GM21786 (cell line): ENCODE results near the gene ZNF155.
"Not testable (repeated sequence)": the region's sequence is repeated elsewhere in the genome, so short reads cannot be mapped to it uniquely, and the experiment has no call there.

Experiments
- ATAC-seq: cut with Tn5 transposase; IDR thresholded peaks from one replicate; pipeline ENCODE4 v1.9.1; 2021; ENCODE audit not compliant: unreplicated experiment

The ZNF155 gene

GRCh38 chr19:43983912-43984686 lies at the start of gene ZNF155:
Gene ZNF155 (plus strand): TSS chr19:43984188. CDS start chr19:43988544, 4,356 bp downstream.
- ATAC-seq: peak; percentile 78

DNA sequence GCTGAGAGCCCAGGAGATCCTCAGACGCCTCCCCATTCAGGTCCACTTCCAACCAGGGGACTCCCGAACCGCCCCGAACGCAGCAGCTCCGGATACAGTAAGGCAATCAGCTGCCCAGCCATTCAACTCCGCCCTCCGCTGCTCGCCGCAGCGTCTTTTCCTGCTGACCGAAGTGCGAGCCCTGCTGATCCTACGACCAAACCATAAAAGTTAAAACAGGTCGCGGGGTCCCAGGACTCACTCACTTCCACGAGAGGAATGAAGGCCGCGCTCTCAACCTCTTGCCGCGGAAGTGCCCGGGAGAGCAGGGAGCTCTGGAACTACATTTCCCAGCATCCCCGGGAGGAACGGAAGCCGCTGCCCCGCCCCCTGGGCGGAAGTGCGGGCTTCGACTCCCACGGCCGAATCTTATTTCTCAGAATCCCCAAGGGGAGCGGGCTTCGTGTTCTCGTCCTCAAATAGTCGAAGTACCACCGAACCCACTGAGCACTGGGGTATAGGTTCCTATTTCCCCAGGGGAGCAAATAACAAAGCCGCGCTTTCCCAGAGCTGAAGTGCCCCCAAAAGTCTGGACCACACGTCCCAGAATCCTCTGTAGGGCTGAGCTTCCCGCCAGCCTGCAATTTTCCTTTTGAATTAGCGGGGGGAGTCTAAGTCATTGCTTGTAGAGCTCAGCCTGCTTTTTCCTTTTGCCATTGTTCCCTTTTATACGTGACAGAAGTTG lies 48.8 kb upstream of the ZNF155 start, which contains the start of gene ZNF45:
ZNF45 (minus strand) TSS at position 298 of the 724 bp plus-strand sequence. CDS start 13,097 bp downstream, outside the sequence.
- ATAC-seq: peak; percentile 87

DNA sequence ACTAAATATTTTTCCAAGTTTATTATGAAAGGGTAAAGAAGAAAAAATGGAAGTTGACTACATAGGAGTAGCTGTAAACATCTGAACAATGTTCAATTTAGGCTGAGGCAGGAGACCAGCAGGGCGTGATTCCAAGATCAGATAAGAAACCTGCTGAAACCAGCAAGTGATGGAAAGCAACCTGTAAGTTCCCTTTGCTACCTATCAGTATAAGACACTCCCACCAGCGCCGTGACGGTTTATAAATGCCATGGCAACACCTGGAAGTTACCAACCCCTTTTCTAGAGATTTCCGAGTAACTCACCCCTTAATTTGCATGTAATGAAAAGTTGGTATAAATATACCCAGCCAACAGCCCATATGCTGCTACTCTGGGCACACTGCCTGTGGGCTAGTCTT lies 47.8 kb upstream of the ZNF155 start:
- ATAC-seq: no peak

- ATAC-seq: no peak
Measured at GRCh38 chr19:43939557-43940260, 44.3 kb upstream of the ZNF155 start.

DNA sequence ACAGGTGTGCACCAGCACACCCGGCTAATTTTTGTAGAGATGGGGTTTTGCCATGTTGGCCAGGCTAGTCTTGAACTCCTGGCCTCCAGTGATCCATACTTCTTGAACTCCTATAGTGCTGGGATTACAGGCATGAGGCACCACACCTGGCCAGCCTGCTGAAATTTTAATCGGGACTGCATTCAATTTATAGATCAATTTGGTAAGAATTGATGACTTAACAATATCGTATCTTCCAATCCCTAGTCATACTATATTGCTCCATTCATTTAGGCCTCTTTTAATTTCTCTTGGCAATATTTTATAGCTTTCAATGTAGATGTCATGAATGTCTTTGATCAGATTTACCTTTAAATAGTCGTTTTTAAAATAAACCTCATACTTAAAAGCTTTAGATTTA lies 43.3 kb upstream of the ZNF155 start:
- ATAC-seq: no peak

GRCh38 chr19:43941209-43941608 lies 42.8 kb upstream of the ZNF155 start:
- ATAC-seq: no peak

DNA sequence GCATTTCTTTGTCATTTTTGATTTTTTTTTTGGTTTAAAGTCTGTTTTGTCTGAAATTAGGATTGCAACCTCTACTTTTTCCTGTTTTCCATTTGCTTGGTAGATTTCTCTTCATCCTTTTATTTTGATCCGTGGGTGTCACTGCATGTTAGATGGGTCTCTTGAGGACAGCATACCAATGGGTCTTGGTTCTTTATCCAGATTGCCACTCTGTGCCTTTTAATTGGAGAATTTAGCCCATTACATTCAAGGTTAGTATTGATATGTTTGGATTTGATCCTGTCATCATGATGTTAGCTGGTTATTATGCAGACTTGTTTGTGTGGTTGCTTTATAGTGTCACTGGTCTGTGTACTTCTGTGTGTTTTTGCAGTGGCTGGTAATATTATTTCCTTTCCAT lies 36.6 kb upstream of the ZNF155 start:
- ATAC-seq: not testable (repeated sequence)

GRCh38 chr19:43949803-43950202 lies 34.2 kb upstream of the ZNF155 start:
- ATAC-seq: not testable (repeated sequence)

DNA sequence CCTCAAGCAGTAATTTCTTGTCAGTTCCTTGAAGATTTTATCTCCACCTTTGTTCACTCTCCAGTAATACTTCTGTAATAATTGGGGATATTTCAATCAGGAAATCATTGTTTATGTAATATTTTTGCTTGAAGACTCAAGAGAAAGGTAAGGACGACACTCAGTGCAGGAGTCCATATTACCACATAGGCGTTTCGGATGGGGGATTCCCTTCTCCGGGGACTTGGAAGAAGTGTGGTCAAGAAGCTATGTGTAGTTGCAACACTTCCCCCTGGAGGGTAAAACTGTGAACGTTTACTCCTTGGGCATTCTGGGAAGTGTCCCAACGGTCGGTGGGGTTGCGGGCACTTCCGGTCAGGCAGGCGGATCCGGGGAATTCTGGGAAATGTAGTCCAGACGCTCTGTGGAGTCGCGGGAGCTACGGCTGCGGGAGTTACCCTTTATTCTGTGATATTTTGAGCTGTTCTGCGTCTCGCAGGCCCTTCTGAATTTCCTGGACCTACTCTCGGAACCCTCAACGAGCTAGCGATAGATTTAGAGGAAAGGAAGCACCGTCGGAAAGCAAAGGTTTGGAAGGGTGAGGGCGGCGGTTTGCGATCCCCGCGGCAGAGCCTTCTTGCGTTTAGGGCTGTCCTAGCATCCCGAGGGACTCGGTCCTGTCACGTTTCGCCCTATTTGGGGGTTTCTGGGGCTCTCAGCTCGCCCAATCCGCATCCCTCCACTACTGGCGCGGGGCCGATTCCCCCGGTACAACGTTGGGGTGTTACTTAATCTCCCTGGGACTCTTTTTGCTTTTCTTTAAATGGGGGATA lies 32.9 kb upstream of the ZNF155 start, which contains the start of gene ZNF221:
ZNF221 (plus strand) TSS at position 395 of the 812 bp plus-strand sequence. CDS start 11,499 bp downstream, outside the sequence.
- peak; percentile 82 for ATAC-seq

- ATAC-seq: no peak
Measured at GRCh38 chr19:43956827-43957226, 27.2 kb upstream of the ZNF155 start.

- ATAC-seq: no peak
Measured at GRCh38 chr19:43957891-43958290, 26.1 kb upstream of the ZNF155 start.

DNA sequence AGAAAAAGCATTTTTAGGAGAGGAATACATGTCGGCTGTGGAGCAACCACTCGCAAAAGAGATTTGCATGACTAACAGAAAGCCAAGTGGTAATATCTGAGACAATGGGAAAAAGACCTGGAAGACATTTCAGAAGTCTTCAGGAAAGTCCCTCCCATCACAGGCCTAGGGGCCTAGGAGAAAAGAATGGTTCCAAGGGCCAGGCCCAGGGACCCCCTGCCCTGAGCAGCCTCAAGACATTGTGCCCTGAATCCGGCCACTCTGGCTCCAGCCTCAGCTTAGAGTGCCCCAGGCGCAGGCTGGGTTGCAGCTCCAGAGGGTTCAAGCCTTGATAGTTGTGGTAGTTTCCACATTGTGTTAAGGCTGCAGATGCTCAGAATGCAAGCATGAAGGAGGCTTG lies 23.6 kb upstream of the ZNF155 start:
- no peak for ATAC-seq

DNA sequence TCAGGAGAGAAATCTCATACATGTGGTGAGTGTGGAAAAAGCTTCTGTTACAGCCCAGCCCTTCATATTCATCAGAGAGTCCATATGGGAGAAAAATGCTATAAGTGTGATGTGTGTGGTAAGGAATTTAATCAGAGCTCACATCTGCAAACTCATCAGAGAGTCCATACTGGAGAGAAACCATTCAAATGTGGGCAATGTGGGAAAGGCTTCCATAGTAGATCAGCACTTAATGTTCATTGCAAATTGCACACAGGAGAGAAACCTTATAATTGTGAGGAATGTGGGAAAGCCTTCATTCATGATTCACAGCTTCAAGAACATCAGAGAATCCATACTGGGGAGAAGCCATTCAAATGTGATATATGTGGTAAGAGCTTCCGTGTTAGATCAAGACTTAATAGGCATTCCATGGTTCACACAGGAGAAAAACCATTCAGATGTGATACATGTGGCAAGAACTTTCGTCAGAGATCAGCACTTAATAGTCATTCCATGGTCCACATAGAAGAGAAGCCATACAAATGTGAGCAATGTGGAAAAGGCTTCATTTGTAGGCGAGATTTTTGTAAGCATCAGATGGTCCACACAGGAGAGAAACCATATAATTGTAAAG lies 17.8 kb upstream of the ZNF155 start:
- ATAC-seq: no peak

DNA sequence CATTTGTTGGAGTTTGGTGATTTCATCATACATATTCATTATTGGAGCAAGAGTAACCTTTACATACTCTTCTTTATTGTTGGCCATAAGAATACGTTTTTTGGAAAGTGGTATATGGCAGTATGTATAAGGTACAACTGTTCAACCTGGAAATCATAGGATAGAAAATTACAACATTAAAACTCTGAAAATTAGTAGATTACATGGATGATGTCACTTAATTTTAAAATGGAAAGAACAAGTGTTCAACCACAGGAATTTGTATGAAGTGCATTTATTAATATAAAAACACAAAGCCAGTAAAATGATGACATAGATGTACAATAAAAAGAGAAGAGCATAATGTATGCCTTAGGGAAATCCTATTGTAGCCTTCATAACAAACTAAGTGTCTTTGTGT lies 7.3 kb upstream of the ZNF155 start:
- ATAC-seq: no peak

- no peak for ATAC-seq
Measured at GRCh38 chr19:43983544-43983911, 460 bp upstream of the ZNF155 start.

DNA sequence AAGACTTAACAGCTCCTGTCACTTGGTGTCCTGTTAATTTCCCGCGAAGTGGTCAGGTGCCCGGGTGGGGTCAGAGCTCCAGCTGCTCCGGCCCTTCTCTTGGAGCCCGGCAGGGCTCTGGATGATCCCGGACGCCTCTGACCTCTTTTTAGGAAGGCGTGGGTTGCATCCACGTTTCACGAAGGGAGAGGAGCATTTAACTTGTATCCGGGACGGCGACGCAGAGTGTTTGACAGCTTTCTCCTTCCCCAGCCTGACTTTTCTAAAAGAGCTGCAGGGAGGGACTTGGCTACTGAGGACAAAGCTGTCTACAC lies 656 bp downstream of the ZNF155 start:
- no peak for ATAC-seq

- no peak for ATAC-seq
Measured at GRCh38 chr19:43997631-43998290, 13.8 kb downstream of the ZNF155 start.

DNA sequence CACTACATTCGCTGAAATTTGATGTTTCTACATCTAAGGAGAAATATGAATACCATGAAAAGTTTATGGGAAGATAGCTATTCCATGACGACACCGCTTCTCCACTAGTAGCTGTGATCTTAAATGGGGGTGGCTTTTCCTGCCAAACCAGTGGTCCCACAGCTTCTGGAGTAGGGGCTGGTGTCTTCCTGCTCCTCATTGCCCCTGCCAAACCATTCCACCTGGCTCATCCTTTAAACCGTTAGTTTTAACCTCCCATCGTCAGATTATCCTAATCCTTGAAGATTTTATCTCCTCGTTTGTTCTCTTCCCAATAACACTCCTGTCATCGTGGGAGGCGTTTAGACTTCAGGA lies 18.2 kb downstream of the ZNF155 start:
- ATAC-seq: no peak

DNA sequence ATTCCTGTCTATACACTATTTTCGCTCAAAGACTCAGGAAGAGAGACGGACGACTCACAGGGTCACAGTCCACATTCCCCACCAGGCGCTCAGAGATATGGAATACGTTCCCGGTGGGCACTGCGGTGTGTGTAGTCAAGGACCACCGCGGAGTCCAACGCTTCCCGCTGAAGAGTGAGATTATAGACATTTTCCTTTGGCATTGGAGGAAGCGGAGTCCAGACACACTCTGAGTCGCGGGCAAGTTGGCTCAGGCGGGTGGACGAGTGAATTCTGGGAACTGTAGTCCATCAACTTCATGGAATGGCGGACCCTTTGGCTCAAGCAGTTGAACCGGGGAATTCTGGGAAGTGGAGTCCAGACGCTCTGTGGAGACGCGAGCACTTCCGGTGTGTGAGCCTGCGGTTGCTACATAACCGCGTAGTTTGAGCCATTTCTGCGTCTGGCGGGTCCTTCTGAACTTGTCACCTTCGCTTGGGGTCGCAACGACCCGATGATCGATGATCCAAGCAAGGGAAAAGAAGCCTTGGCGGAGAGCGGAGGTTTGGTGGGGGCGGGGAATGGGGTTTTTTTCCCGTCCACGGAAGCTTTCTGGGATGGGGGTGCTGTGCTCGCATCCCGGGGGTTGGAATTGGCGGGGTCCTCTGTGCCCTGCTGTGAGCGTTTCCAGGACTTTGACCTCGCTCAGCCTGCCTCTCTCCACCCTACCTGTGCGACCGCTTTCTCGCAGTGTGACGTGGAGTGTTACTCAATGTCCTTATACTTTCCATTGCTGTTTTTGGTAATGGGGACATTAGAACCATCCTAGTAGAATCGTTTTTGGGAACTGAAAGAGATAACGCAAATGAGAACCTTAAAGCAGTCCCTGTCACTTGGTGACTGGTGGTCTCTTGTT lies 18.8 kb downstream of the ZNF155 start, which contains the start of gene ZNF230:
ZNF230 (plus strand) TSS at position 392 of the 895 bp plus-strand sequence. CDS start 4,122 bp downstream, outside the sequence.
- ATAC-seq: peak; percentile 95
